DOHH2 (cell line): ENCODE data around the gene ASPM.

ENCODE experiments used
- H3F3A ChIP-seq: fragments of 200-600 bp; sonication (generic), shearing (Covaris generic); 2 replicates; pipeline ENCODE4 v1.6.0; 2016; ENCODE audit warnings: antibody characterized with exemption, mild to moderate bottlenecking; ENCODE audit not compliant: control insufficient read depth, insufficient read depth
- H3K27ac ChIP-seq: fragments of 200-600 bp; sonication (generic); 2 replicates; pipeline ENCODE4 v1.5.1; 2014; ENCODE audit warnings: low read depth, mild to moderate bottlenecking, low read length, moderate library complexity
- H3K27me3 ChIP-seq: fragments of 200-600 bp; sonication (generic); 2 replicates; pipeline ENCODE4 v1.6.1; 2014; ENCODE audit warnings: mild to moderate bottlenecking, low read length, mixed read lengths; ENCODE audit not compliant: control insufficient read depth
- H3K36me3 ChIP-seq: fragments of 200-600 bp; sonication (generic); 2 replicates; pipeline ENCODE4 v1.6.1; 2014; ENCODE audit warnings: mild to moderate bottlenecking, low read length, moderate library complexity, mixed read lengths; ENCODE audit not compliant: control insufficient read depth
- H3K4me1 ChIP-seq: fragments of 200-600 bp; sonication (generic); 2 replicates; pipeline ENCODE4 v1.6.1; 2014; ENCODE audit warnings: mild to moderate bottlenecking, low read length, mixed read lengths; ENCODE audit not compliant: control insufficient read depth
- H3K4me2 ChIP-seq: fragments of 200-600 bp; sonication (generic); 2 replicates; pipeline ENCODE4 v1.6.0; 2014; ENCODE audit warnings: mild to moderate bottlenecking, low read length, moderate library complexity
- H3K4me3 ChIP-seq: fragments of 200-600 bp; sonication (generic); 2 replicates; pipeline ENCODE4 v1.5.1; 2014; ENCODE audit warnings: mild to moderate bottlenecking, low read length, mixed read lengths
- H3K79me2 ChIP-seq: fragments of 200-600 bp; sonication (generic); 2 replicates; pipeline ENCODE4 v1.6.1; 2014; ENCODE audit warnings: mild to moderate bottlenecking, low read length, mixed read lengths; ENCODE audit not compliant: control insufficient read depth
- H3K9me2 ChIP-seq: fragments of 200-600 bp; sonication (generic); replicated peaks from 2 replicates; pipeline ENCODE4 v1.6.1; 2014; ENCODE audit warnings: mild to moderate bottlenecking, low read length, mixed read lengths; ENCODE audit not compliant: control insufficient read depth
- H3K9me3 ChIP-seq: fragments of 200-600 bp; sonication (generic); 2 replicates; pipeline ENCODE4 v1.6.1; 2014; ENCODE audit warnings: antibody characterized with exemption, low read length, mixed read lengths; ENCODE audit not compliant: control insufficient read depth, insufficient read depth
- H4K20me1 ChIP-seq: fragments of 200-600 bp; sonication (generic); 2 replicates; pipeline ENCODE4 v1.6.0; 2014; ENCODE audit warnings: low read depth, mild to moderate bottlenecking, antibody characterized with exemption, low read length, moderate library complexity; ENCODE audit not compliant: control insufficient read depth, insufficient read depth
- CTCF ChIP-seq: fragments of 200-600 bp; sonication (generic); IDR thresholded peaks from one replicate; pipeline ENCODE4 v1.5.1; 2014; ENCODE audit warnings: antibody characterized with exemption, mild to moderate bottlenecking, low read depth, low read length; ENCODE audit not compliant: poor library complexity, severe bottlenecking
- EZH2phosphoT487 ChIP-seq: fragments of 200-600 bp; sonication (generic); IDR thresholded peaks from 2 replicates; pipeline ENCODE4 v1.6.1; 2017; ENCODE audit warnings: borderline replicate concordance, mild to moderate bottlenecking, antibody characterized with exemption, low read length, moderate library complexity, mixed read lengths

The ASPM gene

GRCh38 chr1:197146101-197147095 is at the start of gene ASPM:
Gene ASPM (minus strand): TSS chr1:197146669. CDS start chr1:197146437, 232 bp downstream.
- H3K4me1 ChIP-seq, result peaks cover 22% of the 10 kb centered on the region
- H3K9me2 ChIP-seq, result no peaks in the 10 kb centered on the region
- peak within 1 kb of the TSS; percentile 77 for H3K27ac ChIP-seq
- H4K20me1 ChIP-seq, result 0 out of 2 replicates have a peak, but pooled peaks cover 2% of the 10 kb centered on the region
- no peaks in the 10 kb centered on the region for H3K9me3 ChIP-seq
- peaks cover 50% of the 10 kb centered on the region for H3K79me2 ChIP-seq
- H3F3A ChIP-seq, result no peaks in the 10 kb centered on the region
- TF ChIP-seq CTCF (no peak), EZH2phosphoT487 (no peak)
- H3K36me3 ChIP-seq, result peaks cover 46% of the 10 kb centered on the region
- peak within 1 kb of the TSS; percentile 93 for H3K4me3 ChIP-seq
- peak within 1 kb of the TSS; percentile 84 for H3K4me2 ChIP-seq
- H3K27me3 ChIP-seq, result no peaks in the 10 kb centered on the region

- Histone ChIP-seq H3K9me3 (no peaks in the 10 kb centered on the region), H3K36me3 (peaks cover 13% of the 10 kb centered on the region), H3K4me3 (no peak overlapping the region), H3K79me2 (peaks cover 48% of the 10 kb centered on the region), H3K4me2 (no peak overlapping the region), H3K27me3 (no peaks in the 10 kb centered on the region), H3K27ac (no peak overlapping the region), H3K4me1 (peaks cover 25% of the 10 kb centered on the region), H3K9me2 (no peaks in the 10 kb centered on the region), H4K20me1 (no peaks in the 10 kb centered on the region), H3F3A (no peaks in the 10 kb centered on the region)
- TF ChIP-seq EZH2phosphoT487 (no peak), CTCF (no peak)
Observed at GRCh38 chr1:197195100-197195499, 48.6 kb upstream of the ASPM start.

DNA sequence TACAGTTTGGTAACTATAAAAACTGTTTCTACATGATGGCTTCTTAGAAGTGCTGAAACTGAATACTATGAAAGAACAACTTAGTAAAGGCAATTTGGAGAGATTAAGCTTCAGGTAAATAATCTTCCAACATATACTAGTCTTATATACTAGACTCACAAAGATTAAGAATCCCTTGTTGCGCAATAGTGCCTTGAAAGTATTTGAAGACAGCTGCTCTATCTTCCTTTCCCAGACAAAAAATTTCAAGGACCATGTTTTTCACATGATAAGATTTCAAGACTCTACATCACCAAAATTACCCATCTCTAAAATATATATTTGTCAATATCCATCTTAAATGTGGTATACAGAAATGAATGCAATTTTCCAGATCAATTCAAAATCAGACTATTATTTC is 37.7 kb upstream of the ASPM start:
- no peak overlapping the region for H3K4me2 ChIP-seq
- peaks cover 5% of the 10 kb centered on the region; the same call in 1 of the 2 replicates for H3K79me2 ChIP-seq
- H3K36me3 ChIP-seq, result peaks cover 73% of the 10 kb centered on the region
- H3K27ac ChIP-seq, result no peak overlapping the region
- peaks cover 15% of the 10 kb centered on the region for H4K20me1 ChIP-seq
- H3K4me1 ChIP-seq, result peaks cover 36% of the 10 kb centered on the region
- H3F3A ChIP-seq, result peaks cover 8% of the 10 kb centered on the region; the same call in 1 of the 2 replicates
- H3K4me3 ChIP-seq, result no peak overlapping the region
- H3K9me2 ChIP-seq, result no peaks in the 10 kb centered on the region
- TF ChIP-seq EZH2phosphoT487, result no peak
- no peak for TF ChIP-seq CTCF
- H3K9me3 ChIP-seq, result no peaks in the 10 kb centered on the region
- no peaks in the 10 kb centered on the region for H3K27me3 ChIP-seq
